DMS 273 (cell line): Measurements from ENCODE around the gene MRAS.

ENCODE experiments used
- DNase-seq: peaks from one replicate; lab custom pipeline; 2025; ENCODE audit not compliant: unreplicated experiment; lab: John Stamatoyannopoulos, UW

The MRAS gene

GRCh38 chr3:138338811-138339210 lies 9.6 kb upstream of the MRAS start:
- DNase-seq = peak; percentile 98

- DNase-seq = no peak
Measured at GRCh38 chr3:138340511-138340910, 7.9 kb upstream of the MRAS start.

- DNase-seq = no peak
Measured at GRCh38 chr3:138344754-138345153, 3.6 kb upstream of the MRAS start.

GRCh38 chr3:138348754-138349739 lies 668 bp downstream of the MRAS start:
- DNase-seq = peak; percentile 66

GRCh38 chr3:138349926-138350665 lies 1.7 kb downstream of the MRAS start:
- peak; percentile 41 for DNase-seq

- no peak for DNase-seq
Measured at GRCh38 chr3:138351151-138351550, 2.8 kb downstream of the MRAS start.

- no peak for DNase-seq
Measured at GRCh38 chr3:138351916-138352550, 3.7 kb downstream of the MRAS start.

- DNase-seq = no peak
Measured at GRCh38 chr3:138354376-138354775, 6.0 kb downstream of the MRAS start.

- DNase-seq = no peak
Measured at GRCh38 chr3:138355071-138355470, 6.7 kb downstream of the MRAS start.

- DNase-seq = no peak
Measured at GRCh38 chr3:138356730-138357405, 8.5 kb downstream of the MRAS start.

- no peak for DNase-seq
Measured at GRCh38 chr3:138359148-138359918, 11.0 kb downstream of the MRAS start.

- no peak for DNase-seq
Measured at GRCh38 chr3:138359919-138360868, 11.8 kb downstream of the MRAS start.

- DNase-seq = no peak
Measured at GRCh38 chr3:138360869-138361525, 12.6 kb downstream of the MRAS start.

- DNase-seq = no peak
Measured at GRCh38 chr3:138361561-138361971, 13.2 kb downstream of the MRAS start.

GRCh38 chr3:138362538-138362937 lies 14.2 kb downstream of the MRAS start:
- DNase-seq = no peak

- no peak for DNase-seq
Measured at GRCh38 chr3:138363322-138363721, 14.9 kb downstream of the MRAS start.

- DNase-seq = no peak
Measured at GRCh38 chr3:138364356-138365252, 16.2 kb downstream of the MRAS start.

- no peak for DNase-seq
Measured at GRCh38 chr3:138365253-138365555, 16.8 kb downstream of the MRAS start.
